Measurements from ENCODE around the gene SP2. TPM values are rescaled to one million over a fixed set of nuclear protein-coding genes. Genes with fewer than 3 reads are reported as not detected.
A peak's percentile ranks its signal among the peaks of the same experiment; 100 is the strongest.

SP2 gene
- total and polyA plus RNA-seq, 2 of the 13 experiments (the other 11 are each of a cell fraction or from before 2014, with no cell fraction given), result 1.4 to 4.8 TPM

DNA sequence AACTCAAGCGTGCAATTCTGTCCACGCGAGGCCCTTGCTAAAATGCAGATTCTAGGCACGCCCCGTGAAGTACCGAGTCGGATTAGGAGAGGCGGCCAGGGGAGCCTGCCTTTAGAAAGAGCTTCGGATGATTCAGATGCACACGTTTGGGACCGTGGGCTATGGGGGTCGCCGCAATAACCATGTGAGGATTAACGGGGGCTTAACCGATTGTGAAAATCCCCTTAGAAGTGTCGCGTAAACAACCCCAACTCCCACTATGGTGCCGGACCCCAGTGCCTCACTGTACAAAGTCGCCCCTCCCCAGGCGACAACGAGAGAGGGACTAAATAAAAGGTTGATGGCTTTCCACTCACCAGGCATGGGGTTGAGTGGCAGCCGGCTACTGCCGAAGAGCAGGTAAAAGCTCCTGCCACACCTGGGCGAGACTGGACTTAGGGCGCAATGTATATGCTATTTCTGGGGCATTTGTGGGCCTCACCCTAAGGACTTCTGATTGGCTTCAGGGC is 635 bp upstream of the SP2 start (continued):
- TF ChIP-seq, protein P1, sequence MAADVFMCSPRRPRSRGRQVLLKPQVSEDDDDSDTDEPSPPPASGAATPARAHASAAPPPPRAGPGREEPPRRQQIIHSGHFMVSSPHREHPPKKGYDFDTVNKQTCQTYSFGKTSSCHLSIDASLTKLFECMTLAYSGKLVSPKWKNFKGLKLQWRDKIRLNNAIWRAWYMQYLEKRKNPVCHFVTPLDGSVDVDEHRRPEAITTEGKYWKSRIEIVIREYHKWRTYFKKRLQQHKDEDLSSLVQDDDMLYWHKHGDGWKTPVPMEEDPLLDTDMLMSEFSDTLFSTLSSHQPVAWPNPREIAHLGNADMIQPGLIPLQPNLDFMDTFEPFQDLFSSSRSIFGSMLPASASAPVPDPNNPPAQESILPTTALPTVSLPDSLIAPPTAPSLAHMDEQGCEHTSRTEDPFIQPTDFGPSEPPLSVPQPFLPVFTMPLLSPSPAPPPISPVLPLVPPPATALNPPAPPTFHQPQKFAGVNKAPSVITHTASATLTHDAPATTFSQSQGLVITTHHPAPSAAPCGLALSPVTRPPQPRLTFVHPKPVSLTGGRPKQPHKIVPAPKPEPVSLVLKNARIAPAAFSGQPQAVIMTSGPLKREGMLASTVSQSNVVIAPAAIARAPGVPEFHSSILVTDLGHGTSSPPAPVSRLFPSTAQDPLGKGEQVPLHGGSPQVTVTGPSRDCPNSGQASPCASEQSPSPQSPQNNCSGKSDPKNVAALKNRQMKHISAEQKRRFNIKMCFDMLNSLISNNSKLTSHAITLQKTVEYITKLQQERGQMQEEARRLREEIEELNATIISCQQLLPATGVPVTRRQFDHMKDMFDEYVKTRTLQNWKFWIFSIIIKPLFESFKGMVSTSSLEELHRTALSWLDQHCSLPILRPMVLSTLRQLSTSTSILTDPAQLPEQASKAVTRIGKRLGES (CRISPR knock-in tag; IDR thresholded peaks at IDR 0.05; ENCODE audit: borderline replicate concordance), result no peak
- TF ChIP-seq HDAC1 (CRISPR knock-in tag; IDR thresholded peaks at IDR 0.05) (peak; percentile 84), ZNF598 (CRISPR knock-in tag; IDR thresholded peaks at IDR 0.05; ENCODE audit: borderline replicate concordance) (peak; percentile 43; the same call in 1 of the 2 replicates), ZNF780A (CRISPR knock-in tag; IDR thresholded peaks at IDR 0.05) (no peak), KLF9 (CRISPR knock-in tag; IDR thresholded peaks at IDR 0.05; ENCODE audit: low read depth) (0 out of 2 replicates have a peak, but pooled peaks have one; percentile 19), ATM (IDR thresholded peaks at IDR 0.05; ENCODE audit: borderline replicate concordance) (no peak), JDP2 (CRISPR knock-in tag; IDR thresholded peaks at IDR 0.05; ENCODE audit: borderline replicate concordance) (no peak), PHF5A (CRISPR knock-in tag; IDR thresholded peaks at IDR 0.05; ENCODE audit: low read depth, unreplicated experiment) (no peak), ATF7 (IDR thresholded peaks at IDR 0.05) (no peak), ATF7 (CRISPR knock-in tag; IDR thresholded peaks at IDR 0.05) (no peak), ZSCAN21 (CRISPR knock-in tag; IDR thresholded peaks at IDR 0.05; ENCODE audit: borderline replicate concordance) (peak; percentile 77; the same call in 1 of the 2 replicates), PHF20 (CRISPR knock-in tag; IDR thresholded peaks at IDR 0.05) (peak; percentile 74), ZNF282 (IDR thresholded peaks at IDR 0.05; ENCODE audit: partially characterized antibody) (no peak), FIP1L1 (IDR thresholded peaks at IDR 0.05; ENCODE audit: borderline replicate concordance, insufficient read depth, low read depth, low read length) (0 out of 2 replicates have a peak, but pooled peaks have one; percentile 16), CBX1 (IDR thresholded peaks at IDR 0.05; ENCODE audit: low read depth) (no peak), ZBTB38 (CRISPR knock-in tag; IDR thresholded peaks at IDR 0.05) (0 out of 2 replicates have a peak, but pooled peaks have one; percentile 41), FOXK2 (IDR thresholded peaks at IDR 0.05) (no peak), ZNF446 (CRISPR knock-in tag; IDR thresholded peaks at IDR 0.05) (no peak), SP140L (CRISPR knock-in tag; IDR thresholded peaks at IDR 0.05; ENCODE audit: borderline replicate concordance) (0 out of 2 replicates have a peak, but pooled peaks have one; percentile 44)
- TF ChIP-seq, protein P2, sequence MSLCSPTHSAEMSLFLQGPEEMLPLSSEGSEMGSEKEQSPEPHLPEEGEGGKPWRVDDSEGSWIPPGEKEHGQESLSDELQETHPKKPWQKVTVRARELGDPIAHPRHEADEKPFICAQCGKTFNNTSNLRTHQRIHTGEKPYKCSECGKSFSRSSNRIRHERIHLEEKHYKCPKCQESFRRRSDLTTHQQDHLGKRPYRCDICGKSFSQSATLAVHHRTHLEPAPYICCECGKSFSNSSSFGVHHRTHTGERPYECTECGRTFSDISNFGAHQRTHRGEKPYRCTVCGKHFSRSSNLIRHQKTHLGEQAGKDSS (CRISPR knock-in tag; IDR thresholded peaks at IDR 0.05; ENCODE audit: borderline replicate concordance, low read depth), result 0 out of 2 replicates have a peak, but pooled peaks have one; percentile 13
- TF ChIP-seq, protein P3, sequence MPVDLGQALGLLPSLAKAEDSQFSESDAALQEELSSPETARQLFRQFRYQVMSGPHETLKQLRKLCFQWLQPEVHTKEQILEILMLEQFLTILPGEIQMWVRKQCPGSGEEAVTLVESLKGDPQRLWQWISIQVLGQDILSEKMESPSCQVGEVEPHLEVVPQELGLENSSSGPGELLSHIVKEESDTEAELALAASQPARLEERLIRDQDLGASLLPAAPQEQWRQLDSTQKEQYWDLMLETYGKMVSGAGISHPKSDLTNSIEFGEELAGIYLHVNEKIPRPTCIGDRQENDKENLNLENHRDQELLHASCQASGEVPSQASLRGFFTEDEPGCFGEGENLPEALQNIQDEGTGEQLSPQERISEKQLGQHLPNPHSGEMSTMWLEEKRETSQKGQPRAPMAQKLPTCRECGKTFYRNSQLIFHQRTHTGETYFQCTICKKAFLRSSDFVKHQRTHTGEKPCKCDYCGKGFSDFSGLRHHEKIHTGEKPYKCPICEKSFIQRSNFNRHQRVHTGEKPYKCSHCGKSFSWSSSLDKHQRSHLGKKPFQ (CRISPR knock-in tag; IDR thresholded peaks at IDR 0.05; ENCODE audit: insufficient replicate concordance), result peak; percentile 59
- TF ChIP-seq, protein P4, sequence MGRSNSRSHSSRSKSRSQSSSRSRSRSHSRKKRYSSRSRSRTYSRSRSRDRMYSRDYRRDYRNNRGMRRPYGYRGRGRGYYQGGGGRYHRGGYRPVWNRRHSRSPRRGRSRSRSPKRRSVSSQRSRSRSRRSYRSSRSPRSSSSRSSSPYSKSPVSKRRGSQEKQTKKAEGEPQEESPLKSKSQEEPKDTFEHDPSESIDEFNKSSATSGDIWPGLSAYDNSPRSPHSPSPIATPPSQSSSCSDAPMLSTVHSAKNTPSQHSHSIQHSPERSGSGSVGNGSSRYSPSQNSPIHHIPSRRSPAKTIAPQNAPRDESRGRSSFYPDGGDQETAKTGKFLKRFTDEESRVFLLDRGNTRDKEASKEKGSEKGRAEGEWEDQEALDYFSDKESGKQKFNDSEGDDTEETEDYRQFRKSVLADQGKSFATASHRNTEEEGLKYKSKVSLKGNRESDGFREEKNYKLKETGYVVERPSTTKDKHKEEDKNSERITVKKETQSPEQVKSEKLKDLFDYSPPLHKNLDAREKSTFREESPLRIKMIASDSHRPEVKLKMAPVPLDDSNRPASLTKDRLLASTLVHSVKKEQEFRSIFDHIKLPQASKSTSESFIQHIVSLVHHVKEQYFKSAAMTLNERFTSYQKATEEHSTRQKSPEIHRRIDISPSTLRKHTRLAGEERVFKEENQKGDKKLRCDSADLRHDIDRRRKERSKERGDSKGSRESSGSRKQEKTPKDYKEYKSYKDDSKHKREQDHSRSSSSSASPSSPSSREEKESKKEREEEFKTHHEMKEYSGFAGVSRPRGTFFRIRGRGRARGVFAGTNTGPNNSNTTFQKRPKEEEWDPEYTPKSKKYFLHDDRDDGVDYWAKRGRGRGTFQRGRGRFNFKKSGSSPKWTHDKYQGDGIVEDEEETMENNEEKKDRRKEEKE (IDR thresholded peaks at IDR 0.05), result no peak

Data from HepG2 (cell line).